Limb (tissue), 2 donors: ENCODE data around the gene DCDC2B.
A peak's percentile ranks its signal among the peaks of the same experiment; 100 is the strongest.

Experiments
- DNase-seq, 2 donors: peaks; one replicate each; pipeline ENCODE4 v3.0.0-alpha.2; 2016; ENCODE audit errors: extremely low spot score in 2 of 2

DCDC2B gene

DNA sequence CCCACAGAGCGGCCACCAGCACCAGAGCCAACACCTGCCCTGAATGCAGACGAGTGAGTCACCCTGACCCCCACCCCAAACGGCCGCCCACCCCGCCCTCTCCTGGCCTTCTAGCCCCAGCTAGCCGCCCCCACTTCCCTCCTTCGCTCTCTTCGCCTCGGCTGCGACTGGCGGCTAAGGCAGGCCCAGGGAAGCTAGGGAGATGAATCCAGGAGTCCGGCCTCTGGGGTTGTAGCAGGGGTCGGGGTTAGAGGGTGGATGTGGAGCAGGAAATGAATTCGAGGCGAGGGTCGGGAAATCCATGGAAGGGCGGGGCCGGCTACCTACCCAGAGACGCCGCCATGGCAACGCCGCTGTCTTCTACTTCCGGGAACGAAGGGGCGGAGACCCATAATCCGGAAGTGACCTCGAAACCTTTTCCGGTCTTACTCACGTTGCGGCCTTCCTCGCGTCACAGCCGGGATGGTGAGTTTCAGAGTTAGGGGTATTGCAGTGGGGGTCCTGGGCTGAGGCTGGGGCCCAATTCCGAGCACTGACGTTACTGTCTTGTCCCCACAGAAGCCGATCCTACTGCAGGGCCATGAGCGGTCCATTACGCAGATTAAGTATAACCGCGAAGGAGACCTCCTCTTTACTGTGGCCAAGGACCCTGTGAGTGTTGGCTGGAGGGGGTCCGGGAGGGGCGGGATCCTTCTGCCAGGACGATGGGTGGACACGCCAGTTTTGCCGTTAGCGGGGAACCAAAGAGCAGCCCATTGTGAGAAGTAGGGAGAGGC is 13.3 kb downstream of the DCDC2B start, which contains the start of the genes EIF3I and TMEM234:
Gene EIF3I (plus strand): TSS at position 428 of the 776 bp plus-strand sequence. CDS start 35 bp downstream, at position 463.
Gene TMEM234 (minus strand): TSS at position 374 of the 776 bp plus-strand sequence. CDS start 31 bp downstream, at position 343.
- peak; percentile 93 to 95 for DNase-seq

DNA sequence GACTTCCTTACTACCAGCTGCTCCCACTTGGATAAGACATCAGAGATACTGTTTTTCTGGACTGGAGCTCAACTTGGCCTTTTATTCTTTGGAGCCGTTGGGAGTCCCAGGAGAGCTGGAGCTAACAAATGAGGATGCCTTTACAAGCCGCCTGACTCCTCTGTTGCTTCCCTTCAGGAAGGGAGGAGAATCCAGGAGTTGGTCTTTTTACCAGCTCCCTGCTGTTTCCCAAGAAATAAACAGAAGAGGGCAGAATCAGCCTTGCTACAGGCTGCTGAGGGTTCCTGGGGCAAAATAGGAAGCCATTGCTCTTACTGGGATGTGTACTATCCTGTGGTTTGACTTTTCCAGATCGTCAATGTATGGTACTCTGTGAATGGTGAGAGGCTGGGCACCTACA is 14.8 kb downstream of the DCDC2B start:
- no peak for DNase-seq

DNA sequence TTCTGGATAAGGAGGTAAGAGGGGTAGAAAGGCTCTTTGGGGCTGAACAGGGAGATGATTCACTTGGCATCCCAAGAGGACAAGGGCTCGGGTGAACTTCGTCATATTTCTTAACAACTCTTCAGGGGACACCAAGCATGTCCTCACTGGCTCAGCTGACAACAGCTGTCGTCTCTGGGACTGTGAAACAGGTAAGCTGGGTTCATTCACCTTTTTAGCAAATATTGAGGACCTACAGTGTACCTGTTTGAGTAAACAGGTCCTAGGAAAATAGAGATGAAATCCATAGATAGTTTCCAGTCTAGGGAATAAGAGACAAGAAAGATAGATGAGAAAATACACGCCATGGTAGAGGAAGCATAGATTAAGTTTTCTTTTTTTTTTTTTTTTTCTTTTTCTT is 15.4 kb downstream of the DCDC2B start:
- no peak for DNase-seq

DNA sequence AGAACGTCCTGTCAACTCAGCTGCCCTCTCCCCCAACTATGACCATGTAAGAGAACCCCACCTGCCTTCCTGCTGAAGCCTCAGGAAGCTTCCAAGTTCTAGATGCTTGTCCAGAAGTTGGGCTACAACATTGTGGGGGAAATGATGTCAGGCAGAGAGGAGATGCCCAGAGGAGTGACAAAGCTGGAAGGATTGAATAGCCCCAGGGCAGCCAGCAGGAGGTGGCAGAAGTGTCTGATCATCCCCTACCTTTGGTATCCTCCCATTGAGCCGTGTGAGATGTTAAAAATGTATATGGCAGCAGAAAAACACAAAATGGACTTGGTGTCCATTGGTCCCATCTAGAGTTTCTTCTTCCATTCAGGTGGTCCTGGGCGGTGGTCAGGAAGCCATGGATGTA is 19.9 kb downstream of the DCDC2B start:
- DNase-seq: no peak

DNA sequence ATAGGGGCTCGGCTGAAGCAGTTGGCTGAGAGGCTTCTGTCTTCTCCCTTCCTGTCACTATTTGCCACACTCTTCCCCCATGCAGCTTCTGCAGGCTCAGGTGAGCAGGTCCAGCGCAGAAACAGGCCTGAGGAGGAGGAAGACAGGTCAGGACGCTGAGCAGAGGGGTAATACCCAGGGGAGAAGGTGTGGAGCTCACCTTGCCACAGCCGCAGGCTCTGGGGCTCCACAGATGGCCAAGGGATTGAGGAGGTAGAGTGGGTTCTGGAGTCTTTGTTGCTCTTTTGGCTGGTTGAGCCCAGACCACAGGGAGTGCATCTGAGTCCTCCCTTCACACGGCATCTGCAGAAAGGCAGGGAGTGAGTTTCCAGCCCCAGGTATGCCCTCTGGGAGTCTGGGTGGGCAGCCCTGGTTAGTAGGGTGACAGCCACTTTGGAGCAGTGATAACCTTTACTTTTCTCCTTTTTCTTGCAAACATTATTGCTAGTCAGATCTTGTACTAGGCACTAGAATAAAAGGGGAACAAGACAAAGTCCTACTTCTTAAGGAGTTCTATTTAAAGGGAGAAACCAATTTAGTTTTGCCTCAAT is 23.0 kb downstream of the DCDC2B start:
- DNase-seq: no peak

DNA sequence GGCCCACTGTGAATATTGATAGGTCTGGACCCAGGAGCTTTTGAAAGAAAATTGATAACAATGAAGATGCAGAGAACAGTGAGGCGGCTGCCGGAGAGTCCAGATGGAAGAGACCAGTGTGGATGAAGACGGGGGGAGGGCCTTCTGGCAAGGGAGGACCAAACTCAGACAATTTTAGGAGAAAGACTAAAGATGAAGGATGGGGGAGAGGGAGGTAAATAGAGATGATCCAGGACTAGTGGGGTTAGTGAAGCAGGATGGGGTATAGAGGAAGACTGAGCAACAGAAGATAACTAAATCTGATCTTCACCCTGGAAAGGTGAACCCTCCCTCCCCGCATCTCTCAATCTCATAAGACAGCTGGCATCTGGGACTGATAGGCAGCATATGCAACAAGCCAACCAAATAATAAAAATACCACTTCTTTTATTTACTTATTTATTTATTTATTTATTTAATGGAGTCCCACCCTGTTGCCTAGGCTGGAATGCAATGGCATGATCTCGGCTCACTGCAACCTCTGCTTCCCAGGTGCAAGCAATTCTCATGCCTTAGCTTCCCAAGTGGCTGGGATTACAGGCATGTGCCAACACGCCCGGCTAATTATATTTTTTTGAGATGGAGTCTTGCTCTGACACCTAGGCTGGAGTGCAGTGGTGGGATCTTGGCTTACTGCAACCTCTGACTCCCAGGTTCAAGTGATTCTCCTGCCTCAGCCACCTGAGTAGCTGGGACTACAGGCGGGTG is 23.8 kb downstream of the DCDC2B start:
- no peak for DNase-seq

DNA sequence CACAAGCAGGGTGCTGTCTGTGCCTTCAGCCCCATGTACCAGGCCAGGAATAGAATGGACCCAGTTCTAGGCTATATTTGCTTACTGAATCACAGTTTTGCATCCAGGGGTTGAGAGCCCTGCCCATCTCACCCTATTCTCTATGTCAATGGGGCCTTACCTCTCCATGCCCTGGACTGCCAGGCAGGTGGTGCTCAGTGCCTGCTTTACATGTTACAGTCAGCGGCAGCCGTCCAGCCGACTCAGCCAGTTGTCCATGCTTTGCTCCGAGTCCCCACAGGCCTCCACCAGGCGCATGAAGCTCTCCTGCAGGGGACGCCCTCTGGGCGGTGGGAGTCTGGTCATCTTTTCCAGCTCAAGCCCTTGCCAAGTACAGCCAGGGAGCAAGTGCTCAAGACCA is 25.9 kb downstream of the DCDC2B start:
- no peak for DNase-seq

DNA sequence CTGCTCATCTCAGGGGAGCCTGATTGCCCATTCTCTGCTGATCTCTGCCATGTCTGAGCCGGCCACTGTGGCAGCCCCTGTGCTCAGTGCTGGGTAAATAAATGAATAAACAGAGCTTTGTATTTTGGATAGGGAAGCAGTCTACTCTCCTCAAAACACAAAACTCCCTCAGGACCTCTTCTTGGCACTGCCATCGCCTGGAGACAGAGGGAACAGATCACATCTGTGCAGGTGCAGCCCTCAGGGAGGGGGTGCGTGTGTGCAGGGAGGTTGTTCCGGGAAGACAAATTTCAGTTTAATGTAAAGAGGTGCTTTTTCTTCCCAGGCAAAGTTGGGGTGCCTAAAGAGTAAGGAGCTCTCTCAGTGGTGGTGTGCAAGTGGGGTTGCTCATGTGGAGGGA is 30.4 kb downstream of the DCDC2B start:
- no peak for DNase-seq

DNA sequence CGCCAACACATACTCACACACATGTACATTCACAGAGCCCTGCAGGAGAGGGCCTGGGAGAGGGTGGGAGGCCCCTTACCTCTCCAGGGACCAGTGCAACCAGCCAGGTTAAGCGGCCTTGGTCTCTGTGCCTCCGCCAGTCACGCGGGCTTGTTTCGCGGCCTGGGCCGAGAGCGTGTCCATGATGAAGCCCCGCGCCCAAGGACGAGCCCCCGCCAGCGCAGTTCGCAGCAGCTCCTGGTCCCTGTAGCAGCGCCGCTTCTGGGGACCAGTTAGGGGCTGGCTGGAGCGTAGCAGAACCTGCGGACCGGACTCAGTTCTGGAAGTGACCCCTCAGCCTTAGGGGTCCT is 30.9 kb downstream of the DCDC2B start:
- no peak for DNase-seq

DNA sequence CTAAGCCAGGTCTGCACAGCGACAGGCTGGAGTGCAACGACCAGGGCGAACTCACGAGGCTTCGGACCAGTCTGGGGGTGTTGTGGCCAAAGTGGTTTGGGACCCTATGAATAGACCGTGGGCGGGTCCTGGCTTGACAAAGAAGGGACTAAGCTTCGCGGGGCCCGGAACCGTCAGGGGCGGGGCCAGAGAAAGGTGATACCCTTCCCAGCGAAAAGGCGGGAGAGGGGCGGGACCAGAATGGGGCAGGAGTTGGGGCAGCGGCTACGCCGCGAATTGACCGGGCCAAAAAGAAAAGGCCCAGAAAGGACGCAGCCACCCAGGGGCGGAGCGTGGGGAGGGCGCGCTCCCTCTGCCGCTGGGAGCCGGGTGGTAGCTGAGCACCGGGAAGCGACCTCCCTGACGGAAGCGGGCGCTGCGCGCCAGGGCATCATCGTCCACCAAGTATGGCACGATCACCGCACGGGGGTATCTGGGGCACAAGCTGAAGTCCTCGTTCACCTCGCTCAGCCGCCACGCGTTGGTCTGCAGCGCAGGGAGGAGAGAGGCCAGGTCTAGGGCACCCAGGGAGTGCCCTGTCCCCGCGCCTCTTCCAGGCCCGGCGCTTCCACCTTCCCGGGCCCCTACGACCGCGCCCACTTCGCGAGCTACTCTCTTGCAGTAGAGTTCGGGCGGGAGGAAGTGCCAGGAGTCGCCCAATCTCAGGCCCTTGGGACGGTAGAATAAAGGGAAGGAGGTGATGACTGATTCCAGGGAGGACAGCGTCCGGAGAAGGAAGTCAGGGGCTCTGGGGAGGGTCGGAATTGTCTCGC is 31.5 kb downstream of the DCDC2B start:
- peak in 1 of 2 donors; percentile 76 for DNase-seq

DNA sequence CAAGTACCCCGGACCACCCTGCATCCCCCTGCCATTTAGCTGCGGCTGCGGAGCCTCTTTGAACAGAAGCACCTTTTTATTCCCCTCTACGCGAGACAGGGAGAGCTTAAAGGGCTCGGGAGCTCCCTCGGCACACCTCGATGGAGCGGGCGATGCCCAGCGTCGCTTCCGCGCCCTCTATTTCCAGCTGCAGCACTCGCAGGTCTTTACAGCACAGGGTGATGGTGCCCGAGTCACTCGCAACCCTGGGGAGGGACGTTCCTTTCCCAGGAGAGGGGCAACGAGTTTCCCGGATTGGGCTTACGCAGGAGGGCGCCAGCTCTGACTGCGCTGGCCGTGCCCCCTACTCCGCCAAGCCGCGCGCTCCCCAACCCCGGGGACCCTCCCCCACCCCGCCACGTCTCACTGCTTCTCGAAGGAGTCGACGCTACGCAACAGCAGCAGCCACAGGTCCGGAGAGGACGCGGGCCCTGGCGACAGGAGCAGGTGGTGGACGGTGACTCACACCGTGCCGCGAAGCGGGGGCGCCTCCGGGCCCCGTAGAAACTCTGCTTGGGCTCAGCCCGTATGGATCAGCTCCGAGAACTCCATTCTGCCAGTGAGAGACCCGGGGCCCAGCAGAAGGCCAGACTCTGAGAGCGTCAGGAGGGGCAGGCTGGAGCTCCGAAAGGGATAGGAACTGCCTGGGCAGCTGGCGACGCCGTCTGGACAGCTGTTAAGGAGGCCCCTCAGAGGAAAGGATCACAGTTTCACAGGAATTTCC is 32.3 kb downstream of the DCDC2B start:
- DNase-seq: peak; percentile 65 to 74

DNA sequence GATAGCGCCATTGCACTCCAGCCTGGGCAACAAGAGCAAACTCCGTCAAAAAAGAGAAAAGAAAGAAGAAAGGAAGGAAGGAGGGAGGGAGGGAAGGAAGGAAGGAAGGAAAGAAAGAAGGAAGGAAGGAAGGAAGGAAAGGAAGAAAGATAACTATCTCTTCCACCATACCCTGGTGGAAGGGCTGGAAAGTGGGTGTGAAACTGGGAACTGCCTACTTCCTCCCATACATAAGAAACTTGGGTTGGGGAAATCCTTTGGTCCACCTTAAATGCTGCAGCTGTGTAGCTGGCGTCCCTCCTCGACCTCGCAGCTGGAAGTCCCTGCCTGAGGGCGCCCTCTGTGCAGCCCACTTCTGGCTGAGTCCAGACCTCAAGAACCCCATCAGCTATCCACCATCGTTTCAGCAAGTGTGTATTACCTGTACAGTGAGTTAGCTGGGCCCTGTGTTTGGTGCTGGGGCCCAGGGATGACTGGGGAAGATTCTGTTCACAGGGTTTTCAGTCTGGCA is 33.5 kb downstream of the DCDC2B start:
- DNase-seq: peak in 1 of 2 donors; percentile 18

DNA sequence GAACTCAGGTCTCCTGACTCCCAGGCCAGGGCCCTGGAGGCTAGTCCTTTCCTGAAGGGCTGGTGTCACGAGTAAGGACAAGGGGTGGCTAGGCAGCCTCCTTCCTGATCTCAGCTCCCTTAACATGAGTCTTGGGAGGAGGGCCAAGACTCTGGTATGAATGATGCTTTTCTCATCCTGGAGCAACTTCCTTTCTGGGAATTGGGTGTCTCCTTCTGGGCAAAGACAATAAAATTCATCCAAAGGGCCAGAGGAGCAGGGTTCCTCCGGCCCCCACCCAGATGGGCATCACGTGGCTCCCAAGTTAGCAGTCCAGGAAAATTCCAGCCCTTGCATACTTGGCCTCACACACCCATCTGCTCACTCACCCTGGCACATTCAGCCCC is 38.0 kb downstream of the DCDC2B start, which contains the start of gene FAM167B:
Gene FAM167B (plus strand): TSS at position 335 of the 386 bp plus-strand sequence. CDS start 200 bp downstream, outside the sequence.
- no peak for DNase-seq

DNA sequence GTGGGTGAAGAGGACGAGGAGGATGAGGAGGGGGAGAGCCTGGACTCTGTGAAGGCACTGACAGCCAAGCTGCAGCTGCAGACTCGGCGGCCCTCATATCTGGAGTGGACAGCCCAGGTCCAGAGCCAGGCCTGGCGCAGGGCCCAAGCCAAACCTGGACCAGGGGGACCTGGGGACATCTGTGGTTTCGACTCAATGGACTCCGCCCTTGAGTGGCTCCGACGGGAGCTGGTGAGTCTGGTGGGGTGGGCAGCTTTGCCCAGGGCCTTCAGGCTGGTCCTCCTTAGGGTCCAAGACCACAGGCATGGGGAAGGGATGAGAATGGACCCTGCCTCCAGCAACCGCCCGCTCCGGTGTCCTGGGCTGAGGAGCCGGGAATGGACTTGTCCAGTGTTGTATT is 38.6 kb downstream of the DCDC2B start:
- DNase-seq: peak in 1 of 2 donors; percentile 37

DNA sequence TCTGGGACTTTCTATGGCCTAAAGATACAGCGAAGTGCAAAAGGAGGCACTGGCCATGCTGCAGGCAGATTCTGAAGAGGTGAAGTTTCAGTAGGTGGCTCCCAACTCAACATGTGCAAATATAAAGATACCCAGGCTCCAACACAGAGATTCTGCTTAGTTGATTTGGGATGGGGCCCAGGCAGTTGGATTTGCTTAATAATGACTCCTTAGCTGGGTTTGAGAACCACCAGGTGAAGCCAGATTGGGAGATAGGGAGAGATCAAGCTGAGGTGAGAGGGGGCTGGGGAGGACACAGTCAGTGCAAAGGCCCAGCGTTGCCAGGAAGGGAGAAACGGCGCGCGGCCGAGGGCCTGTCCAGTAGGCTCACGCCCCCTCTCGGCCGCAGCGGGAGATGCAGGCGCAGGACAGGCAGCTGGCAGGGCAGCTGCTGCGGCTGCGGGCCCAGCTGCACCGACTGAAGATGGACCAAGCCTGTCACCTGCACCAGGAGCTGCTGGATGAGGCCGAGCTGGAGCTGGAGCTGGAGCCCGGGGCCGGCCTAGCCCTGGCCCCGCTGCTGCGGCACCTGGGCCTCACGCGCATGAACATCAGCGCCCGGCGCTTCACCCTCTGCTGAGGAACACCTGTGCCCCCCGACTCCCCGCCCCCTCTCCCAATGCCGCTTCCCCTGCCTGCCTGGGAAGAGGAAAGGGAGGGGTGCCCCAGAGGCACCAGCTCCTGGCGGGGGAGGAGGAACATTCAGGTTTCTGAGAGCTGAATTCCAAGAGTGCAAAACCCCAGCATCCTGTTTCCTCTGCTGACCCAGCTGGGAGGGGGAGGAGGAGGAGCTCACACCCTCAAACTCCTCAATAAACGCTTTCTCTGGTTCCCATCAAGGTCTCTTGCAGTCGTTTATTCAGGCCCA is 39.3 kb downstream of the DCDC2B start:
- DNase-seq: peak in 1 of 2 donors; percentile 80

DNA sequence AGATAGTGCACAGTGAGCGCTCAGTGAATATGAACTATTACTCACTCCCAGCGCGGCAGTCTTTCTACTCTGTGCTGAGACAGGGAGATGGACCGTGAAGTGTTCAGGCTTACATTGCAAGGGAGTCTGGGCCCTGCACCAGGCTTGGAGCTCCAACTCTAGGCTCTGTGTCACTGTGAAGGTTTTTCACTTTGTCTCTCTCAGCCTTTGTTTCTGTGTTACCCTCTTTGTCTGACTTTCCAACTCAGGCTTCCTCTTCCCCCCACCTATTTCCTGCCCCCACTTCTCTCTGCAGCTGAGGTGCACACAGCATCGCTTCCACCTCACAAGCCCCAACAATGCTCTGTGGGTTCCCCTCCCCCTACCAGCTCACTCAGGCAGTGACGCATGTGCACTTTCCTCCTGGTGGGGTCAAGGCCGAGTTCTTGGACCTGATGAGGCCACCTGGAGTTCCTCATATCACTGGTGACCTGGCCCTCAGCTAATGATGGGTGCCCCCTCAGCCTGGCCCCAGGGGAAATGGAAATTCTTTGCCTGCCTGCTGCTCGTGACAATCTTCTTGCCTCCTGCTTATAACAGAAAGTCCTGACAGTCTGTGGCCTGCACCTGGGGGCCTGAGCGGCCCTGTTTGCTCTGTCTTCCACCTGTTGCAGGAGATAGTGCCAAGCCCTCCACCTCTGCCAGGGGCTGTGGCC is 41.1 kb downstream of the DCDC2B start:
- no peak for DNase-seq

DNA sequence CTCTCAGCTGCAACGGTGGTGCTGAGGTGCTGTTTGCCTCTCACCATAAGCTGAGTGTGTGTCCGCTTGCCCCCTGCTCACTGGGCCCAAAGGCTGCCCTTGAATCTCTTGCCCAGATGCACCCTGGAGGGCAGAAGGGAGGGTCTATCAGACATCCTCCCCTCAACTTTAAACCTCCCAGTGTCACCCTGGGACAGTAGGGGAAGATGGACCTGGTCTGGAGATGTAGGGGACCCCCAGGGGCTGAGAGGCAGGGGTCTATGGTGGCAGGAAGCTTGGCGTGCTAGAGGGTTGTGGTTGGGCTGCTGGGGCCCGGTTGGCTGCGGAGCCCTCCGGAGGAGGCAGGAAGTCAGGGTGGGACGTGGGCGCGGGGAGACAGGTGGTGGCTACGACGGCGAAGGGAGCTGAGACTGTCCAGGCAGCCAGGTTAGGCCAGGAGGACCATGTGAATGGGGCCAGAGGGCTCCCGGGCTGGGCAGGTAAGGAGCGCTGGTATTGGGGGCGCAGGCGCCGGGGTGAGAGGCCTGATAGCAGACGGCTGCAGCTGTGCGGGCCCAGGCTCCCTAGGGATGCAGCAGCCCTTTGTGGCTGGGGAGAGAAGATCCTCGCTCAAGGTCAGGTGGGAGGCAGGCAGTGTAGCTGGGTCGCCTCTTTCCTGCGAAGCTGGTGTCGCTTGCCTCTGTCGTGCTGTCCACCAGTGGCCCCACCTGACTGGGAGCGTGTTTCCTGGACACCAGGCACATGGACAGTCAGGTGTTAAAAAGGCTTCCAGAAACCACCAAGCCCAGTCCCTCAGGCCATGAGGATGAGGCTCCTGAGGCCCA is 42.2 kb downstream of the DCDC2B start, which contains the start of gene LCK:
Gene LCK (plus strand): TSS at position 373 of the 824 bp plus-strand sequence. CDS start 23,065 bp downstream, outside the sequence.
- DNase-seq: no peak
